Loucy (cell line): ENCODE measurements around the gene OR5I1.

Experiments used
- EZH2phosphoT487 ChIP-seq: fragments of 200-600 bp; IDR thresholded peaks from 2 replicates; pipeline ENCODE4 v1.6.1; 2018; ENCODE audit warnings: antibody characterized with exemption, mild to moderate bottlenecking, moderate library complexity, borderline replicate concordance
- TF ChIP-seq, protein P1 (sequence below): fragments of 200-600 bp; sonication (generic); conservative IDR thresholded peaks from 2 replicates; pipeline ENCODE4 v1.5.1; 2014; ENCODE audit warnings: mild to moderate bottlenecking, antibody characterized with exemption, low read length

DNA sequence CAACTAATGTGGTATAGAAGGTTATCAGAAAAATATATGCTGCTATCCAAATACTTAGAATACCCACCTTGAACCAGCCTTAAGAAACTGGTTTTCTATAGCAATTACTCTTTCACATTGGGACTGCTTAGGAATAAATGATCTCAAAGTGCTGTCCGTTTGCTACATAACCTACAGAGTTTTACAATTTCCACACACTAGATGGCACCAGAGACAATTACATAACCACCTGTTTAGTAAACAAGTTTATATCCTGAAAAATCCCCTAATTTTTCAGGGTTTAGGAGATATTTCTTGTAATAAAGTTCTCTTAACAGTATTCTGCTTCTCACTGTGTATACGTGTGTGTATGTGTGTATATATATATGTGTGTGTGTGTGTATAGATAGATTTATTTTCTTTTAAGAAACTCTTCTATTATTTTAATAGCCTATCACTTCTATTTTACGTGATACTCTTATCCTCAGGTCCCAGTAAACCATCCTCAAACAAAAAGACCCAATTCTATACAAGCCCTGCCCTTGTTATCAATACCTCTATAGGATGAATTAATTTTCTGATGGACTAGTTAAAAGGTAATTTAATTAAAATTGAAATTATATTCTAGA is 6.7 kb upstream of the OR5I1 start:
- TF ChIP-seq, protein P1, sequence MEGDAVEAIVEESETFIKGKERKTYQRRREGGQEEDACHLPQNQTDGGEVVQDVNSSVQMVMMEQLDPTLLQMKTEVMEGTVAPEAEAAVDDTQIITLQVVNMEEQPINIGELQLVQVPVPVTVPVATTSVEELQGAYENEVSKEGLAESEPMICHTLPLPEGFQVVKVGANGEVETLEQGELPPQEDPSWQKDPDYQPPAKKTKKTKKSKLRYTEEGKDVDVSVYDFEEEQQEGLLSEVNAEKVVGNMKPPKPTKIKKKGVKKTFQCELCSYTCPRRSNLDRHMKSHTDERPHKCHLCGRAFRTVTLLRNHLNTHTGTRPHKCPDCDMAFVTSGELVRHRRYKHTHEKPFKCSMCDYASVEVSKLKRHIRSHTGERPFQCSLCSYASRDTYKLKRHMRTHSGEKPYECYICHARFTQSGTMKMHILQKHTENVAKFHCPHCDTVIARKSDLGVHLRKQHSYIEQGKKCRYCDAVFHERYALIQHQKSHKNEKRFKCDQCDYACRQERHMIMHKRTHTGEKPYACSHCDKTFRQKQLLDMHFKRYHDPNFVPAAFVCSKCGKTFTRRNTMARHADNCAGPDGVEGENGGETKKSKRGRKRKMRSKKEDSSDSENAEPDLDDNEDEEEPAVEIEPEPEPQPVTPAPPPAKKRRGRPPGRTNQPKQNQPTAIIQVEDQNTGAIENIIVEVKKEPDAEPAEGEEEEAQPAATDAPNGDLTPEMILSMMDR: peak; percentile 75
- no peak for TF ChIP-seq EZH2phosphoT487
